ENCODE results near the gene GSTK1.

Gene GSTK1

GRCh38 chr7:143300959-143301935 is 38.0 kb downstream of the GSTK1 start:
- TF ChIP-seq, protein P1, sequence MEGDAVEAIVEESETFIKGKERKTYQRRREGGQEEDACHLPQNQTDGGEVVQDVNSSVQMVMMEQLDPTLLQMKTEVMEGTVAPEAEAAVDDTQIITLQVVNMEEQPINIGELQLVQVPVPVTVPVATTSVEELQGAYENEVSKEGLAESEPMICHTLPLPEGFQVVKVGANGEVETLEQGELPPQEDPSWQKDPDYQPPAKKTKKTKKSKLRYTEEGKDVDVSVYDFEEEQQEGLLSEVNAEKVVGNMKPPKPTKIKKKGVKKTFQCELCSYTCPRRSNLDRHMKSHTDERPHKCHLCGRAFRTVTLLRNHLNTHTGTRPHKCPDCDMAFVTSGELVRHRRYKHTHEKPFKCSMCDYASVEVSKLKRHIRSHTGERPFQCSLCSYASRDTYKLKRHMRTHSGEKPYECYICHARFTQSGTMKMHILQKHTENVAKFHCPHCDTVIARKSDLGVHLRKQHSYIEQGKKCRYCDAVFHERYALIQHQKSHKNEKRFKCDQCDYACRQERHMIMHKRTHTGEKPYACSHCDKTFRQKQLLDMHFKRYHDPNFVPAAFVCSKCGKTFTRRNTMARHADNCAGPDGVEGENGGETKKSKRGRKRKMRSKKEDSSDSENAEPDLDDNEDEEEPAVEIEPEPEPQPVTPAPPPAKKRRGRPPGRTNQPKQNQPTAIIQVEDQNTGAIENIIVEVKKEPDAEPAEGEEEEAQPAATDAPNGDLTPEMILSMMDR (IDR thresholded peaks at IDR 0.05; ENCODE audit: low read depth, low read length, missing control alignments), result no peak
- no peak for DNase-seq (ENCODE audit: extremely low read depth, low read depth)
- no peak overlapping the region for H3K4me3 ChIP-seq (replicated peaks; ENCODE audit: low read depth, low read length)

DNA sequence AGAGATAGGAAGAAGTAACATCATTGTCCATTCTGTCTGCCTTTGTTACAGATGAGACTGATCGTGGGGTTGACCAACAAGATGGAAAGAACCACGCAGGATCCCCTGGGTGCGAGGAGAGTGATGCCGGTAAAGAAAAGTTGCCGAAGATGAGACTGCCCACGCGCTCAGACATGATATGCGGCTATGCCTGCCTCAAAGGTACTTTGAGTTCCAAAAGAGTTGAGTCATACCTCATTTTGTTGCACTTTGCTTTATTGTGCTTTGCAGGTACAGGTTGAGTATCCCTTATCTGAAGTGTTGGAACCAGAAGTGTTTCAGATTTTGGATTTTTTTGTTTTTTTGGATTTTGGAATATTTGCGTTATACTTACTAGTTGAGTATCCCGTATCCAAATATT is 40.5 kb downstream of the GSTK1 start:
- TF ChIP-seq, protein P1 (IDR thresholded peaks at IDR 0.05; ENCODE audit: low read depth, low read length, missing control alignments), result no peak
- no peak for DNase-seq (ENCODE audit: extremely low read depth, low read depth)

GRCh38 chr7:143304938-143305337 is 41.7 kb downstream of the GSTK1 start:
- TF ChIP-seq, protein P1 (IDR thresholded peaks at IDR 0.05; ENCODE audit: low read depth, low read length, missing control alignments), result no peak
- DNase-seq (ENCODE audit: extremely low read depth, low read depth), result no peak
- no peak overlapping the region for H3K4me3 ChIP-seq (replicated peaks; ENCODE audit: low read depth, low read length)

More for the DNA sequence above, 40.5 kb downstream of the GSTK1 start:
- H3K4me3 ChIP-seq (replicated peaks; ENCODE audit: low read depth, low read length), result no peak overlapping the region

- no peak overlapping the region for H3K4me3 ChIP-seq (replicated peaks; ENCODE audit: low read depth, low read length)
- TF ChIP-seq, protein P1 (IDR thresholded peaks at IDR 0.05; ENCODE audit: low read depth, low read length, missing control alignments), result peak; percentile 80
- no peak for DNase-seq (ENCODE audit: extremely low read depth, low read depth)
These were observed 42.3 kb downstream of the GSTK1 start for GRCh38 chr7:143305423-143306070.

DNA sequence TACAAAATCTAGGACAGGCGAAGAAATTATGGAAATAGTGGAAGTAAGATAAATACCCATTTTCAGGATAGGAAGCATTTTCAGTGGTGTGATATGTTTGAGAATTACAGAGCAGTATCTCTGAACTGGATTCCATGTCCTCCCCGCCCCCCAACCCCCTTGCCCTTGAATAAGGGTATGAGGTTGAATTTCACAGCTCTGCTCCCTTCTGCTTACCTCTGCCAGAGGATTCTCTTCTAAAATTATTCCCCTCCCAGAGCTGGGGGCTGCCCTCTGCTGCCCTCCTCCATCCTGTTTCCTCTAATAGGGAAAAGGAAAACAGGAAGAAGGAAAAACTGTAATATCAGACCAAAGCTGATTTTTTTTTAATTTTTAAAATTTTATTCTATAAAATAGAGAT is 45.4 kb downstream of the GSTK1 start:
- TF ChIP-seq, protein P1 (IDR thresholded peaks at IDR 0.05; ENCODE audit: low read depth, low read length, missing control alignments), result no peak
- DNase-seq (ENCODE audit: extremely low read depth, low read depth), result no peak
- H3K4me3 ChIP-seq (replicated peaks; ENCODE audit: low read depth, low read length), result no peak overlapping the region

DNA sequence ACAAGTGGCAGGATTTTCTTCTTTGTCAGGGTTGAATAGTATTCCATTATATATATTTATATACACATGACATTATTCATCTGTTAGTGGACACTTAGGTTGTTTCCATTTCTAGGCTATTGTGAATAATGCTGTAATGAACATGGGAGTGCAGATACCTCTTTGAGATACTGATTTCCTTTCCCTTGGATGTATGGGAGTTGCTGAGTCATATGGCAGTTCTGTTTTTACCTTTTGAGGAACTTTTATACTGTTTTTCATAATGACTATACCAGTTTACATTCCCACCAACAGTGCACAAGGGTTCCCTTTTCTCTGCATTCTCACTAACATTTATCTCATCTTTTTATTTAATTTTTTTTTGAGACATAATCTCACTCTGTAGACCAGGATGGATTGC is 50.9 kb downstream of the GSTK1 start:
- no peak for DNase-seq (ENCODE audit: extremely low read depth, low read depth)
- TF ChIP-seq, protein P1 (IDR thresholded peaks at IDR 0.05; ENCODE audit: low read depth, low read length, missing control alignments), result no peak
- no peak overlapping the region for H3K4me3 ChIP-seq (replicated peaks; ENCODE audit: low read depth, low read length)
